Epithelial cell of esophagus (primary cell): ENCODE results near the gene COX7B2.

Source experiments
- DNase-seq: peaks from one replicate; pipeline ENCODE4 v3.0.0; 2010; ENCODE audit warnings: low read depth
- H3K4me3 ChIP-seq: 2 replicates; pipeline ENCODE4 v1.5.1; 2011; ENCODE audit warnings: mild to moderate bottlenecking, low read length, control low read depth
- CTCF ChIP-seq: IDR thresholded peaks from 2 replicates; pipeline ENCODE4 v1.5.1; 2011; ENCODE audit warnings: low read depth, mild to moderate bottlenecking, low read length, control low read depth, inconsistent platforms; ENCODE audit not compliant: insufficient read depth; ENCODE audit errors: missing control alignments

The COX7B2 gene

GRCh38 chr4:46698891-46699290 lies 210.2 kb downstream of the COX7B2 start:
- no peak overlapping the region for H3K4me3 ChIP-seq
- no peak for DNase-seq
- TF ChIP-seq CTCF: no peak
